ENCODE measurements around the gene LRRC14B.
"Not testable (repeated sequence)": the region's sequence is repeated elsewhere in the genome, so short reads cannot be mapped to it uniquely, and the experiment has no call there.

The LRRC14B gene

DNA sequence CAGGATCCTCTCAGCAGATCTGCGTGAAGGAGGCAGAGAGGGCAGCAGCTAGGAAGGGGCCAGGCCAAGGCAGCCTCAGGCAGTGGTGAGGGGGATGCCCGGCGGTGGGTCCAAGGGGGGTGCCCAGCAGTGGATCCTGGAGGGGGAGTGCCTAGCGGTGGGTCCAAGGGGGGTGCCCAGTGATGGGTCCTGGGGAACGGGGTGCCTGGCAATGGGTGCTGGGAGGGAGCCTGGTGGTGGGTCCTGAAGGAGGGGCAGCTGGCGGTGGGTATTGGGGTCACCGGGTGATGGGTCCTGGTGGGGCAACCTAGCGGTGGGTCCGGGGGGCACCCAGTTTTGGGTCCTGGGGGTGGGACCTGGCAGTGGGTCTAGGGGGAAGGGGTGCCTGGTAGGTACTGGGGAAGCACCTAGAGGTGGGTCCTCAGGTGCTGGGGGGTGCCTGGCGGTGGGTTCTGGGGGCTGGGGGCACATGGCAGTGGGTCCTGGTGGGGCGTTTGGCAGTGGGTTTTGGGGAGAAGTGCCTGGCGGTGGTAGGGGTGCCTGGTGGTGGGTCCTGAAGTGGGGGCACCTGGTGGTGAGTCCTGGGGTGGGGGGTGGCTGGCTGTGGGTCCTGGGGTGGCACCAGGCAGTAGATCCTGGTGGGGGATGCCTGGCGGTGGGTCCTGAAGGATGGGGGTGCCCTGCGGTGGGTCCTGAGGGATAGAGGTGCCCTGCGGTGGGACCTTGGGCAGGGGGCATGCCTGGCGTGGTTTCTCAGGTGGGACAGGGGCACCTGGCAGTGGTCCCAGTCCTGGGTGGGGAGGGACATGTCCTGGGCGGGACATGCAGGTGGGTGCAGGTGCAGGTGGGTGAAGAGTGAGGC is 1.9 kb downstream of the LRRC14B start:
- no peak for DNase-seq

DNA sequence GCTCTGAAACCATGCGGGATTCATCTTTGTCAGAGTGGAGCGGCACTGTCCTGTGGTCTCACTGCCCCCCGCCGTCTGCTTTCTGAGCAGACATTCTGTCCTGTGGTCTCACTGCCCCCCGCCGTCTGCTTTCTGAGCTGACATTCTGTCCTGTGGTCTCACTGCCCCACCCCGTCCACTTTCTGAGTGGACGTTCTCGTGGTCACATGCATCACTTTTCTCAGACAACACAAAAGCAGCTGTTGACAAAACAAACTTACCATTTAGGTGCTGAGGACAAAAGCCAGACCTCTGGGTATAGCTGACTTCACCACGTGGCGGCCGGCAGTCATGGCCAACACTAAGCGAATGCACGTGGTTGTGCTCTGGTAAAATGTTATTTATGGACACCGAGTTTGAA is 2.8 kb downstream of the LRRC14B start:
- DNase-seq: no peak

DNA sequence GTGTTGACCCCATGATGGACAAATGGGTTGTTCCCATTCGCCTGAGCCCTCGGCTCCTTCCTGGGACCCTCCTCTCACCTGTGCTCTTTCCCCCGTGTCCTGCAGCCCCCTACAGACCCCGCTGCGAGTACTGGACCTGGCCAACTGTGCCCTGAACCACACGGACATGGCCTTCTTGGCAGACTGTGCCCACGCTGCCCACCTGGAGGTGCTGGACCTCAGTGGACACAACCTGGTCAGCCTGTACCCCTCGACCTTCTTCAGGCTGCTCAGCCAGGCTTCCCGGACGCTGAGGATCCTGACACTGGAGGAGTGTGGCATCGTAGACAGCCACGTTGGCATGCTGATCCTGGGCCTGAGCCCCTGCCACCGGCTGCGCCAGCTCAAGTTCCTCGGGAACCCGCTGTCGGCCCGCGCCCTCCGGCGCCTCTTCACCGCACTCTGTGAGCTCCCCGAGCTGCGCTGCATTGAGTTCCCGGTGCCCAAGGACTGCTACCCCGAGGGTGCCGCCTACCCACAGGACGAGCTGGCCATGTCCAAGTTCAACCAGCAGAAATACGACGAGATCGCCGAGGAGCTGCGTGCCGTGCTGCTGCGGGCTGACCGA is 3.4 kb downstream of the LRRC14B start:
- DNase-seq: no peak

DNA sequence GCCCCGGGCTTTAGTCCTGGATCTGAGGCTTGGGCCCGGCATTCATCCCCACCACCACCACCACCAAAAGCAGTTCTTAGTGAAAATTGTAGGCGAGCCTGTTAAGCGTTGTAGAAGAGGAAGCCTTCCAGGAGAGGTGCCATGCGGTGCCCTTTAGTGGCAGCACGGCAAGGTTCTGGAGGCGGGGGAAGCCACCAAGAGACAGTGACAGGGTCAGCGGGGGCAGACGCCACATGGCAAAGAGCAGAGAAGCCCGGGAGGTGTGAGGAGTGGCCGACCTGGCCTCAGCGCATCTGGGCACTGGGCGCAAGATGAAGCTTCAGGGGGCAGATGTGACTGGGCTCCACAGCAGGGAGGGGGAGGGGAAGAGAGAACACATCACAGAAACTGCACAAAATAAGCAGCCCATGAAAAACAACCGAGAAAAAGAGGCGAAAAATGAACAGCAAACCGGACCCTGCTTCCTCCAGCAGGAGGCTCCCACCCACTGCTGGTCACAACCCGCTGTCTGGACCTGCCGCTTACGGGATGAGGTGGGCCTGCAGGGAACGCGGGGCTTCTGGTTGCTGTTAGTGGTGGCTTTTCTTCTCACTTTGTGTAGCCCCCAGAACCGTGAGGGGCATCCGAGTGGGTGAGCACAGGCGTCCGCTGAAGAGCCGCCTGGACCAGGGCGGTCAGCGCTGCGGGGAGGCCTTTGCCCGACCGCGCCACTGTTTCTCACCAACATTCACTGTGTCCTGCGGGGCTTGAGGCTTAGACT is 4.3 kb downstream of the LRRC14B start:
- no peak for DNase-seq

DNA sequence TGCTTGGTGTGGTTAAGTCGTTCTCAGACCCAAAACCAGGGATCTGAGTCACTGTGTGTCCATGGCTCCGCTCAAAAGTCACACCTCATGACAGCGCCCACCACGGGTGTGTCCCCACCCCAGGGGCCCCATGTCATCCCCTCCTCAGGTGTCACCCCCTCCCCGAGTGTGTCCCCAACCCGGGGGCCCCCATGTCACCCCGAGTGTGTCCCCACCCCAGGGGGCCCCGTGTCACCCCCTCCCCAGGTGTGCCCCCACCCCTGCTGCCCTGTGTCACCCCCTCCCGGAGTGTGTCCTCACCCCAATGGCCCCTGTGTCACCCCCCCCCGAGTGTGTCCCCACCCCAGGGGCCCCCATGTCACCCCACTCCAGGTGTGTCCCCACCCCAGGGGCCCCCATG is 5.1 kb downstream of the LRRC14B start:
- no peak for DNase-seq

DNA sequence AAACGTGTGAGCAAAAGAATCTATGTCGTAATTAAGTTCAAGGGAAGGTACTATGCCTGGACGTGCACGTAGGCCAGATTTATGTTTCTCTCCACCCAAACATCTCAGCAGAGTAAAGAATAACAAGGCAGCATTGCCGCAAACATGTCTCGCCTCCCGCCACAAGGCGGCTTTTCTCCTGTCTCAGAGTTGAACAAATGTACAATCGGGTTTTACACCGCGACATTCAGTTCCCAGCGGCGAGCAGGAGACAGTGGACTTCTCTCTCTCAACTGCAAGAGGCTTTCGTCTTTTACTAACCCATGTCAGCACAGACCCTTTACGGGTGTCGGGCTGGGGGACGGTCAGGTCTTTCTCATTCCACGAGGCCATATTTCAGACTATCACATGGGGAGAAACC is 5.7 kb downstream of the LRRC14B start:
- DNase-seq: not testable (repeated sequence)

DNA sequence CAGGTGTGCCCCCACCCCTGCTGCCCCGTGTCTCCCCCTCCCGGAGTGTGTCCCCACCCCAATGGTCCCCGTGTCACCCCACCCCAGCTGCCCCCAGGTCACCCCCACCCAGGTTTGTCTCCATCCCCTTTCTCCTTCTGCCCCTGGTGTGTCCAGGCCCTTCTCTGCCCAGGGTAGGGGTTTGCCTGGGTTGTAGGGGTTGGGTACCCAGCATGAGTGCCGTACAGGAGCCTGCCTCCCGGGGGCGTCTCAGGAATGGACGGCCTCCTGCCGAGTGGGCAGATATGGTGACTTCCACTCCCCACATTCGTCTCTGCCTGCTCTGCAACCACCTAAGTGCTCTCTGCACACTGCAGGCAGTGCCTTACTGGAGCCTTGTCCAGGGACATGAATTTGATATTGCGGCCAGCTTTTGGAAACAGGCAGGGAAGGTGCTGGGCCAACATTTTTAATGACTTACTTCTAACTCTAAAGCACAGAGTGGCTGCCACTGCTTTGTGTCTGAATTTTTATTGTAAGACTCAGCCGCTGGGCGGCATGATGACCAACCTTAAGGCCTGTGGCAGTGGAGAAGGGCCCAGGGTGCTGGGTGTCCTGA is 6.7 kb downstream of the LRRC14B start:
- DNase-seq: no peak

DNA sequence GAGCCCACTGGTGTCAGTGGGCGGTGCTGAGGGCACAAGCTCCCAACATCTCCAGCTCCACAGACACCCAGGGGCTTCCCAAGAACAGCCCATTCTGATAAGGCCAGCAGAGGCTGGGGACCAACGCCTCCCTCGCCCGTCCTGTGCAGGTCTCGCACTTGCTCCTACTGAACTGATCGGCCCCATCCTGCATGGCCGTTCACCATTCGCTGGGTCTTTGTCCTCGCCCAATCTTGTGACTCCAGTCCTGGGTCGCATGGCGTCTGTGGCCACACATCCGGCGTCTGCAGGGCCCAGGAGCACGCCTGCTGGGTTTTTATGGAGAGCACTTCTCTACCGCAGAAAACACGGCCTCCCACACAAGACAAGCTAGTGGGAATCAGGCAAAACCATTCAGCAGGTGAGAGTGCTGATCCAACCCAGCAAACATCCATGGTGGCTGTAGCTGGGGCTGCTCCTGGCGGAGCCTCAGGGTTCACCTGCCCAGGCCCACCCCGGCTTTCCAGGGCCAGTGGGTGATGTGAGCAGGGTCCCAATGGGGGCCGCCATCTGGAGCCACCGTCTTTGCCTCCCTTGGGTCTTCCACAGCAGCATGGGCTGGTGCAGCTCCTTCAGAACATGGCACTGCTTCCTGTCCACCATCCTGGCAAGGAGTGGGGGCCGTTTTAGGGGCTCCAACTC is 7.4 kb downstream of the LRRC14B start:
- DNase-seq: no peak

DNA sequence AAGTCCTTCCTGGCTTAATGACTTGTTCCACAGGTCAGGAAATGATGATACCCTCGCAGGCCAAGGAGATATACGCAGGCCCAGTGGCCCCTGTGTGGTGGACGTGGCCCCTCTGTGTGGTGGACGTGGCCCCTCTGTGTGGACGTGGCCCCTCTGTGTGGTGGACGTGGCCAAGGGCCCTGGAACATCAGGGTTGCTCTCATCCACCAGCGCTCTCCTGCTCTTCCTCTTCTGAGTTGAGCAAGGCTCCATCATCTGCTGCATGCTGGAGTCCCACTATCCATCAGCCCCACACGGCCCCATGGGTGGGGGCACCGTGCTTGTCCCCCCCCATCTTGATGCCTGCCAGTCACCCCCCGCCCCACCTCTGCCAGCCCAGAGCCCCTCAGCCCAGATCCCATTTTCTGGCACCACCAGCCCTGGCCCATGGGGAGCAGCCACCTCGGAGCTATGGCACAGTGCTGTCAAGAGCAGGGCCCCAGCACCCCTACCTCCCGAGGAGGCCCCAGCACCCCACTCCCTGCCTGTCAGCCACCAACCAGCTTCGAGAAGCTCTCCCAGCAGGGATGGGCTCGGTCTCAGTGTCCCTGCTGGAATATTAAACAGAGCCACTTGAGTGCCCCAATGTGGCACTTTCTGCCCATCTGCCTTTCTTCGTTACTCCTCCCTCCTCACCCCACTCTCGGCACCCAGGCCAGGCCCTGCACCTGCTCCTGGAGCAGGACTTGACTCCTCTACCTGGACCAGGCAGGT is 8.1 kb downstream of the LRRC14B start:
- DNase-seq: no peak

DNA sequence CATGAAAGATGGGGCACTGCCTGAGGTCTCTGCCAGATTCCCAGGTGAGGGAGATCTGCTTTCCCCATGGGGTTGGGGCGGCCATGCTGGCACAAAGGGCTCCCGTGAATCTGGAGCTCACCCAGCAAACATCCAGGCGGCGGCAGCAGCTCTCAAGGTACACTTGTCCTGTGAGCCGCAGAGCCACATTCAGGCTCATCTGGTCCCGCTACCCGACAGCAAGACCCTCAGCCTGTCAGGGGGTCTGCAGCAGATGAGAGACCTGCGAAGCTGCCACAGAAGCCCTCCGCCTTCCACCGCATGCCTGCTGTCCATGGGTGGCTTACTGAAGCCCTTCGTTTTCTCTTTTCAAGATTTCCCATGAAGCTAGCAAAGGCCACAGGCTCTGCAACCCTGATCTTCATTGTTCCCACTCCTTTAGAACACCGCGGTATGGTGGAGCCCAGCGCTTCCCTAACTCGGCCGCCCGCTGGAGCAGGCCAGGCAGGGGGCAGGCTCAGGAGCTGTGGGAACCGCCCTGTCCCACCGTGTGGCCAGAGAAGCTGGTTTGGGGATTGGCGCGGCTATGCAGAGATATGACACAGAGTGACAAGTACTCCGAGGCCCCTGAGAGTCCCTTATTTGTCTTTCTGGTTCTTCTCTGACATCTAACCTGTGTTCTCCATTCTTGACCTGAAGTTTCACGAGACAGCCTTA is 8.8 kb downstream of the LRRC14B start:
- no peak for DNase-seq

DNA sequence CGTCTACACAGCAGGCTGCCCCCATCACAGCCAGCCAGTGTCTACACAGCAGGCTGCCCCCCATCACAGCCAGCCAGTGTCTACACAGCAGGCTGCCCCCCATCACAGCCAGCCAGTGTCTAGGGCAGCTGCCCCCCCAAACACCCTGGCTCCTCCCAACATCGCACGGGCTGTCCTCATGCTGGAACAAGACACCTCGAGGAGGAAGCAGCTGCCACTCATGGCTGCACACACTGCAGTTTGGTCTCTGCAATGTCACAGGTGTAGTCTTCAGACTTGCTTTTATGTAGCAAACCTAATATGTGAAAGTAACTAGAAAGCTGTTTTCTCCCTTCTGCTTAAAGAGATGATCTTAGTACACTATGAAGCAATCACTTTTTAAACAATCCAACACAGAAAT is 9.7 kb downstream of the LRRC14B start:
- DNase-seq: no peak

DNA sequence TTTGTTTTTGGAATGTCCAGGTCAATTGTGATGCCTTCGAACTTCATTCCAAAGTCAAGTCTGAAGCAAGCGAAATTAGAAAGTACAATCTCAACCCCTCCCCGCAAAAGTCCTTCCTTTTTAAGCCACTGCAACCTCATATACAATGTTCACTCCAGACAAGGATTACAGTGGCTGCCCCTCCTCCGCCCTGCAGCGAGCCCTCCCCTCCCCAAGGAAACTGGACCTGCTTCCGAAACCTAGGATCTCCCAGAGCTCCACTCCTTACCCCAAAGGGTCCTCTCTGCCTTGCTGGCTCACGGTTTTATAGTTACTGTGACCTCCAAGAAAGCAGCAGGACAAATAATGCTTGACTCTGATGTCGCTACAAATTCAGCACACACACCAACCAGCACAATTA is 10.4 kb downstream of the LRRC14B start:
- DNase-seq: no peak

DNA sequence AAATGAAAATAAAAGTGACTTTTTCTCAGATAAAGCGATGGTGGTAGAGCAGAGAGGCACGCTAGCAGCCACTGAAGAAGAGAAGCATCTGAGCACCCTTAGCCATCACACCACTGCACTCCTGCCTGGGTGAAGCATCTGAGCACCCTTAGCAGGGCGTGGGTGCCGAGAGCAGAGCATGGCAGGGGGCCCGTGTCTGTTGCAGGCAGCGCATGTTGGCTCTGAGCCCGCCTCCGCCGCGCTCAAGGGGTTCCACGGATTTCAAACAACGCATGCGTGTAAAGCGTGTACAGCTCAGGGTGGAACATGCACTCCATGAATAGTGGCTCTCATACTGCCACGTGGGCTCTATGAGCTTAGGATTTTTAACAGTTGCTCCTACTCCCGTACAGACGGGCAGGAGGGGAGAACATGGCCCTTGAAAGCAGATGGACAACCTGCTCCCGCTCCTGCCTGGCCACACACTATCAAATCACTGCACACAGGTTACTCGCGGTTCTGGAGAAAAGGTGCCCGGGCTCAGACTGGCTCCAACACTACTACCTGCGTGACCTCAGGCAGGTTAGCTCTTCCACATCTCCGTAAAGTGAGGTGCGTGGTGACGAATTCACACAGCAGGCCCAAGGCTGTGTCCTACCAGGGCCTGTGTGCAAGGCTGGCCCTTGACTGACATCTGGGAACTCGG is 12.1 kb downstream of the LRRC14B start:
- no peak for DNase-seq

DNA sequence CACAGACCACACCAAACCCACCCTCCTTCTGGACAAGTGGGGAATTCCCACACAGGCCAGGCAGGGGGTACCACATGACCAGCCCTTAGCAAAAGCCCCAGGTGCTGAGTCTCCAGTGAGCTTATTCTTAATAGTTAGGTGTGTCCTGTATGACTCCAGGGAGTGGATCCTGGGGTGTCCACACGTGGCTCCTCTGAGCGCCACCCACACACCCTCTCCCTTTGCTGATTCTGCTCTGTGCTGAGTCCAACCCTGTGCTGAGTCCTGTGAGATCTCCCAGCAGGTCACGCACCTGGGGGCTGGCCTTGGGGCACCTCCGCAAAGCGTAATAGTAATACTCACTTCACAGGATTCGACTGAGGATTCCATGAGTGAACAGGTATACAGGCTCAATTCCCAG is 12.7 kb downstream of the LRRC14B start:
- DNase-seq: no peak

DNA sequence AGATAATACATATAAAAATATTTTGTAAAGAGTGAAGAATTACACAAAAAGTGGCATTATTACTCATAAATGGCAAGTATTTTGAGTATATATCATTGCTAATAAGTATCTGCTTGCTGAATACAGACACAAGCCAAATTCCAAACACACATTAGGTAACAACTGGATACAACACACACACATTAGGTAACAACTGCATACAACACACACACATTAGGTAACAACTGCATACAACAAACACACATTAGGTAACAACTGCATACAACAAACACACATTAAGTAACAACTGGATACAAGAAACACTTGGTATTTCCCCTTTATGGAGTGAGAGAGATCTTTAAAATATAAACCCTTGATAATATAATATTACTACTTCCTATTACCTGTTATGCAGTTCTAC is 13.2 kb downstream of the LRRC14B start:
- no peak for DNase-seq

DNA sequence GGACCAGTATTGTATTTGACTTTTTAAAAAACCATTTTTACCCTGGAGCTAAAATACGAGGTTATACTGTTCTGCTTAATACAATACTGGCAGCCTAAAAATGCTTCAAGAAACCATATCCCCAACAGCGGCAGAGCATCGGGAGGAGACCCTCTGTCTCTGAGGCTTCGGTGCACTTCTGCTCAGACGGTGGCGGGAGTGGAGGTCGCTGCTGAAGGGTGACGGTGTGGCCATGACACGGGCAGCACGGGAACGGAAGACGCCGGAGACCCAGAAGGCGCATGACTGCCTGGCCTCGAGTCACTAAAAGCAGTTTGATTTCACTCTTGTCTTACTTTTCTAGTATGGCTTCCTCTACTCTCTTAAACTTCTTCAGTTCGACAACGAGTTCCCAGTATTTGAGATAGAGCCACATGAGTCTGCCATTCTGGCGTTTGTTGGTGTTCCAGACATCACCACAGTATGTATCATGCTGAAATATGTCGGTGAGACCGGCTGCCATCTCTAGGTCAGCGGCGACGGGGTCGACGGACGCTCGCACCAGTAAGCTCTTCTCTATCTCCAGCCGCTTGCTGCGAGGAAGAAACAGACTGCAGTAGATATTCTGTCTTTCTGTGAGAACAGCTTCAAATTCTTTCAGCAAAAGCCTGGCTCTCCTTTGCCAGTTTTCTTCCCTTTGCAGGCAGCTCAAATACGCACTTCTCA is 13.8 kb downstream of the LRRC14B start:
- no peak for DNase-seq

DNA sequence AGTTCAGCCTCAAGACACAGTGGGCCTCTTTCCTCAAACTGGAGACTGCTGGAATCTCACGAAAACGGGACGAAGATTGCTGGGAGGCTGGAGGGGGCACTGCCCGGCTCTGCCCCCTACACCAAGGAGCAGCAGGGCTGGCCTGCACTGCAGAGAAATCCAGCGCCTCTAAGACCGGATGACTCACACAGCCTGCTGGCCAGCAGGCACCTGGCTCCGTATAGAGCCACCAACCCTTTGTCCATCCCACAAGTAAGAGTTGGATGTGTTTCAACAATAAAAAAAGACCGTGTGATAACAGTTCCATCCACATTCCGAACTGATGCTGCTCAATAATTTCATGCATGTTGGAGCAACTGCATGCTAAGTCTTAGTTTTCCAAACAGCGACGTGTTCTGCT is 15.1 kb downstream of the LRRC14B start:
- DNase-seq: no peak

DNA sequence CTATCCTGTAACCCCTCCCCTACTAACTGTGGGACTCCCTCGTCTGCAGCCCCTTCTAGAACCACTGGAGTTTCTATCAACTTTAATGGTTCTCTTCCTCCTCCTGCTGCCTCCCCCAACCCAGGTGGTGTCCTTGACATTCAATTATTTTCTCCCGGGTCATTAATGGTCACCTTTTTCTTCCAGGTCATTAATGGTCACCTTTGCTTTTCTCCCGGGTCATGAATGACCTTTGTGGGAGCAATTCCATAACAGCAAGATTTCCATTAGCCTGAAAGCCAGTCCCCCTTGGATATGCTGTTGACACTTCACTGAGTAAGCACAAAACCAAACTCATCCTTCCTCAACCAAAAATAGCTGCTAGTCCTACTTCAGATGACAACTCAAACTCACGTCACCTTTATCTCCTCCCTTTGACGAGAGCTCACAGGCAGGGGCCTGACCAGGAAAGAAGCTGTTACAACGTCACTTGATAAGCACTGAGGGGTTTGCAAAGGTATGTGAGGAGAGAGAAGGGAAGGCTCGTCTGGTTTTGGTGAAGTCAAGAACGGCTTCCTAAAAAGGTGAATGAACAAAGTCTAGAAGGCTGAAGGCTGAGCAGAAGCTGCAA is 15.7 kb downstream of the LRRC14B start:
- DNase-seq: no peak

DNA sequence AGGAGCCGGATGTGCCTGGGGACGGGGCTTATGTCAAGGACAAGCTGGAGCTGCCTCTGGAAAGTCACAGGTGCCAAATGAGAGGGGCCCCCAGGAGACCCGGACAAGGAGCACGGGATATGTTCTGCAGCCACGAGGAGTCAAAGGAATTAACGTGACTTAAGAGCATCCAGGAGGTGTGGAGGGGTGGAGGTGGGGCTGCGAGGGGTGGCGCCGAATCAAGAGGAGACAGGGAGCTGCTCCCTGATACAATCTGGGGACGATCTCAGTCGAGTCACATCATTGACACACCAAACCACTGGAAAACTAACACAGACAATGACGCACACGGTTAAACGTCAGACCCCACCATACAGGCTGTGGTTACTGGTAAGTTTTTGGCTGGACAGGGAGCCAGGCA is 16.3 kb downstream of the LRRC14B start:
- no peak for DNase-seq
